Left lung (tissue), 10 donors: ENCODE results near the gene DPYD. TPM values are rescaled to one million over a fixed set of nuclear protein-coding genes. Genes with fewer than 3 reads are reported as not detected.

ENCODE experiments used
- ATAC-seq: fragments of 200-7000 bp; cut with Tn5 transposase; one replicate; pipeline ENCODE4 v1.9.1; 2020; ENCODE audit warnings: moderate library complexity
- DNase-seq, 4 donors: peaks; one replicate each; pipeline ENCODE4 v3.0.0-alpha.2; 2013 to 2020
- H3K27ac ChIP-seq, 2 donors: fragments of 200-600 bp; sonication (generic) in 1 of 2; one replicate each; pipeline versions ENCODE4 v1.5.0 to v1.8.0; 2020 to 2021
- H3K27me3 ChIP-seq, 2 donors: fragments of 200-600 bp; sonication (generic) in 1 of 2; one replicate each; pipeline versions ENCODE4 v1.5.0 to v1.8.0; 2020 to 2021
- H3K36me3 ChIP-seq, 2 donors: fragments of 200-600 bp; sonication (generic) in 1 of 2; one replicate each; pipeline versions ENCODE4 v1.5.0 to v1.8.0; 2020 to 2021
- H3K4me1 ChIP-seq, 2 donors: fragments of 200-600 bp; one replicate each; pipeline ENCODE4 v1.8.0; 2021
- H3K4me3 ChIP-seq, 2 donors: fragments of 200-600 bp; sonication (generic) in 1 of 2; one replicate each; pipeline versions ENCODE4 v1.5.0 to v1.8.0; 2020 to 2021; ENCODE audit warnings: mild to moderate bottlenecking in 1 of 2
- H3K9me3 ChIP-seq, 2 donors: fragments of 200-600 bp; sonication (generic) in 1 of 2; one replicate each; pipeline versions ENCODE4 v1.5.0 to v1.8.0; 2020 to 2021
- CTCF ChIP-seq, 2 donors: fragments of 200-600 bp; sonication (generic) in 1 of 2; IDR thresholded peaks; one replicate each; pipeline versions ENCODE4 v1.5.0 to v1.8.0; 2021; ENCODE audit warnings: antibody characterized with exemption in 2 of 2
- intact Hi-C, 2 donors: fragments of 100-400 bp; cut with DNase I; formaldehyde crosslinking; loops; one replicate each; pipeline versions ENCODE4 v1.11.2 to v1.14.2; 2022
- polyA plus RNA-seq, 6 donors: library from polyadenylated mRNA; unstranded; fragments of 120-200 nt; gene quantifications; one replicate each; pipeline ENCODE4 v1.2.1, GENCODE V29; 2013; ENCODE audit not compliant: insufficient read length in 6 of 6
- total RNA-seq, 2 donors: library from RNA; stranded (reverse); fragmentation: NEBNext Ultra II Directional; extraction: Animal tissue kit (Norgen Biotek cat#: 25700); gene quantifications; one replicate each; pipeline ENCODE4 v1.2.1, GENCODE V29; 2021
- donor health status: DM: no; HTN: yes; CAD: no.
- donor health status: DM: no; HTN: no; CAD: no.

The DPYD gene
- total and polyA plus RNA-seq, 8 donors: 21.4 to 106 (median 26.1) TPM

- no peak for DNase-seq
- H3K27me3 ChIP-seq: no peaks in the 10 kb centered on the region
- H3K4me1 ChIP-seq: no peaks in the 10 kb centered on the region
- H3K27ac ChIP-seq: no peak overlapping the region
- no peak overlapping the region for H3K4me3 ChIP-seq
- no peaks in the 10 kb centered on the region for H3K9me3 ChIP-seq
- no peak for TF ChIP-seq CTCF (IDR thresholded peaks at IDR 0.05)
- H3K36me3 ChIP-seq: peaks cover 0 to 6% of the 10 kb centered on the region in 2 donors
- intact Hi-C loops: no loop called here
- no peak for ATAC-seq
These were observed 321.4 kb downstream of the DPYD start for GRCh38 chr1:97599447-97599846.

- H3K4me1 ChIP-seq: no peaks in the 10 kb centered on the region
- no peaks in the 10 kb centered on the region for H3K9me3 ChIP-seq
- H3K36me3 ChIP-seq: peaks cover 0 to 64% of the 10 kb centered on the region in 2 donors
- H3K27ac ChIP-seq: no peak overlapping the region
- no peaks in the 10 kb centered on the region for H3K27me3 ChIP-seq
- ATAC-seq (no peak), DNase-seq (no peak)
- no peak overlapping the region for H3K4me3 ChIP-seq
- intact Hi-C loops: no loop called here
- TF ChIP-seq CTCF (IDR thresholded peaks at IDR 0.05): no peak
These were observed 327.6 kb downstream of the DPYD start for GRCh38 chr1:97593192-97593591.

- H3K27me3 ChIP-seq: no peaks in the 10 kb centered on the region
- no peak for TF ChIP-seq CTCF (IDR thresholded peaks at IDR 0.05)
- no peak for ATAC-seq
- no peaks in the 10 kb centered on the region for H3K9me3 ChIP-seq
- DNase-seq: no peak
- no peak overlapping the region for H3K27ac ChIP-seq
- no peaks in the 10 kb centered on the region for H3K4me1 ChIP-seq
- intact Hi-C loops: no loop called here
- H3K4me3 ChIP-seq: no peak overlapping the region
- peaks cover 0 to 63% of the 10 kb centered on the region in 2 donors for H3K36me3 ChIP-seq
These were observed 332.1 kb downstream of the DPYD start for GRCh38 chr1:97588772-97589171.

GRCh38 chr1:97581614-97582051 lies 339.2 kb downstream of the DPYD start:
- H3K36me3 ChIP-seq: no peaks in the 10 kb centered on the region
- TF ChIP-seq CTCF (IDR thresholded peaks at IDR 0.05): no peak
- intact Hi-C loops: no loop called here
- H3K27ac ChIP-seq: no peak overlapping the region
- no peaks in the 10 kb centered on the region for H3K27me3 ChIP-seq
- DNase-seq (peak in 1 of 4 donors; percentile 23), ATAC-seq (peak; percentile 70)
- no peaks in the 10 kb centered on the region for H3K4me1 ChIP-seq
- H3K9me3 ChIP-seq: no peaks in the 10 kb centered on the region
- H3K4me3 ChIP-seq: no peak overlapping the region

GRCh38 chr1:97577613-97578012 lies 343.2 kb downstream of the DPYD start:
- Histone ChIP-seq H3K9me3 (no peaks in the 10 kb centered on the region), H3K27me3 (no peaks in the 10 kb centered on the region), H3K36me3 (peaks cover 0 to 11% of the 10 kb centered on the region in 2 donors), H3K27ac (no peak overlapping the region), H3K4me1 (no peaks in the 10 kb centered on the region), H3K4me3 (no peak overlapping the region)
- intact Hi-C loops: no loop called here
- DNase-seq (no peak), ATAC-seq (no peak)
- TF ChIP-seq CTCF (IDR thresholded peaks at IDR 0.05): no peak
